H9 (cell line): ENCODE results near the gene HIVEP1. TPM values are rescaled to one million over a fixed set of nuclear protein-coding genes. Genes with fewer than 3 reads are reported as not detected.

Source experiments
- DNase-seq: peaks from one replicate; pipeline ENCODE4 v3.0.0-alpha.2; 2017
- H2AFZ ChIP-seq: one replicate; pipeline ENCODE4 v1.6.1; 2013; ENCODE audit warnings: mild to moderate bottlenecking, low read length, control low read depth, moderate library complexity
- H2AK5ac ChIP-seq: 2 replicates; pipeline ENCODE4 v1.6.1; 2013; ENCODE audit warnings: low read length, control low read depth, mixed read lengths; ENCODE audit not compliant: insufficient read length
- H2BK120ac ChIP-seq: one replicate; pipeline ENCODE4 v1.6.1; 2013; ENCODE audit warnings: low read depth, mild to moderate bottlenecking, low read length, control low read depth, inconsistent platforms; ENCODE audit not compliant: poor library complexity, severe bottlenecking
- H2BK12ac ChIP-seq: 2 replicates; pipeline ENCODE4 v1.6.1; 2013; ENCODE audit warnings: low read length, control low read depth, mixed read lengths, low read depth; ENCODE audit not compliant: insufficient read length
- H2BK15ac ChIP-seq: 2 replicates; pipeline ENCODE4 v1.6.1; 2013; ENCODE audit warnings: low read depth, low read length, control low read depth
- H2BK20ac ChIP-seq: one replicate; pipeline ENCODE4 v1.6.1; 2013; ENCODE audit warnings: low read depth, mild to moderate bottlenecking, low read length, control low read depth, inconsistent platforms; ENCODE audit not compliant: poor library complexity, severe bottlenecking
- H2BK5ac ChIP-seq: 2 replicates; pipeline ENCODE4 v1.6.1; 2013; ENCODE audit warnings: low read length, control low read depth, mixed read lengths; ENCODE audit not compliant: insufficient read length
- H3K14ac ChIP-seq: 2 replicates; pipeline ENCODE4 v1.6.1; 2013; ENCODE audit warnings: low read length, control low read depth; ENCODE audit not compliant: insufficient read depth
- H3K18ac ChIP-seq: 2 replicates; pipeline ENCODE4 v1.6.1; 2013; ENCODE audit warnings: low read depth, mild to moderate bottlenecking, mixed read lengths, low read length, control low read depth; ENCODE audit not compliant: insufficient read length
- H3K23ac ChIP-seq: 2 replicates; pipeline ENCODE4 v1.6.1; 2013; ENCODE audit warnings: low read length, control low read depth, mixed read lengths, low read depth; ENCODE audit not compliant: insufficient read length
- H3K23me2 ChIP-seq: 2 replicates; pipeline ENCODE4 v1.6.1; 2013; ENCODE audit warnings: low read depth, mild to moderate bottlenecking, mixed read lengths, low read length, control low read depth; ENCODE audit not compliant: insufficient read length, poor library complexity, severe bottlenecking
- H3K27ac ChIP-seq: 2 replicates; pipeline ENCODE4 v1.5.1; 2013; ENCODE audit warnings: low read length, control low read depth, mixed read lengths, low read depth; ENCODE audit not compliant: insufficient read length
- H3K27me3 ChIP-seq: 2 replicates; pipeline ENCODE4 v1.6.1; 2013; ENCODE audit warnings: low read length, control low read depth, inconsistent platforms; ENCODE audit not compliant: insufficient read depth
- H3K4ac ChIP-seq: 2 replicates; pipeline ENCODE4 v1.6.1; 2013; ENCODE audit warnings: low read depth, mild to moderate bottlenecking, control low read depth, inconsistent platforms, low read length, moderate library complexity
- H3K4me1 ChIP-seq: 2 replicates; pipeline ENCODE4 v1.6.1; 2013; ENCODE audit warnings: low read length, control low read depth, inconsistent platforms; ENCODE audit not compliant: insufficient read depth
- H3K4me2 ChIP-seq: 2 replicates; pipeline ENCODE4 v1.6.1; 2013; ENCODE audit warnings: low read length, control low read depth, mixed read lengths; ENCODE audit not compliant: insufficient read length, insufficient read depth
- H3K56ac ChIP-seq: 2 replicates; pipeline ENCODE4 v1.6.1; 2013; ENCODE audit warnings: low read depth, mild to moderate bottlenecking, mixed read lengths, low read length, control low read depth; ENCODE audit not compliant: insufficient read length
- H3K79me1 ChIP-seq: 2 replicates; pipeline ENCODE4 v1.6.1; 2013; ENCODE audit warnings: low read depth, mild to moderate bottlenecking, moderate library complexity, low read length, control low read depth, inconsistent platforms; ENCODE audit not compliant: insufficient read depth, poor library complexity, severe bottlenecking
- H3K79me2 ChIP-seq: 2 replicates; pipeline ENCODE4 v1.6.1; 2013; ENCODE audit warnings: low read length, control low read depth, inconsistent platforms; ENCODE audit not compliant: insufficient read depth
- H3K9ac ChIP-seq: 2 replicates; pipeline ENCODE4 v1.6.1; 2013; ENCODE audit warnings: low read length, control low read depth, mixed read lengths; ENCODE audit not compliant: insufficient read length; ENCODE audit errors: extremely low read depth
- H3K9me3 ChIP-seq: one replicate; pipeline ENCODE4 v1.6.1; 2013; ENCODE audit warnings: low read depth, low read length, inconsistent platforms; ENCODE audit not compliant: control insufficient read depth
- H3T11ph ChIP-seq: one replicate; pipeline ENCODE4 v1.6.1; 2013; ENCODE audit warnings: mild to moderate bottlenecking, low read length, control low read depth, inconsistent platforms
- H4K20me1 ChIP-seq: one replicate; pipeline ENCODE4 v1.6.1; 2013; ENCODE audit not compliant: control insufficient read depth, insufficient read length, insufficient read depth
- H4K5ac ChIP-seq: 2 replicates; pipeline ENCODE4 v1.6.1; 2013; ENCODE audit warnings: low read depth, mild to moderate bottlenecking, mixed read lengths, low read length, control low read depth; ENCODE audit not compliant: insufficient read length
- H4K8ac ChIP-seq: replicated peaks from 2 replicates; pipeline ENCODE4 v1.6.1; 2013; ENCODE audit warnings: low read length, control low read depth, mixed read lengths, low read depth; ENCODE audit not compliant: insufficient read length
- H4K91ac ChIP-seq: 2 replicates; pipeline ENCODE4 v1.6.1; 2013; ENCODE audit warnings: low read depth, mild to moderate bottlenecking, moderate library complexity, mixed read lengths, low read length, control low read depth; ENCODE audit not compliant: insufficient read length
- H3K27ac Mint-ChIP-seq, 3 experiments: 2 replicates in 2 of 3; 3 replicates in 1 of 3; pipeline ENCODE4 v1.8.0; 2020 to 2021; ENCODE audit warnings: mixed read lengths in 3 of 3, mild to moderate bottlenecking in 1 of 3, moderate library complexity in 1 of 3
- H3K27me3 Mint-ChIP-seq: 2 replicates; pipeline ENCODE4 v1.8.0; 2021; ENCODE audit warnings: low read depth, mild to moderate bottlenecking, moderate library complexity, mixed read lengths
- H3K36me3 Mint-ChIP-seq, 3 experiments: 2 replicates in 2 of 3; 3 replicates in 1 of 3; pipeline ENCODE4 v1.8.0; 2020 to 2021; ENCODE audit warnings: low read depth in 3 of 3, mixed read lengths in 3 of 3; ENCODE audit not compliant: insufficient read depth in 1 of 3
- H3K4me1 Mint-ChIP-seq, 2 experiments: 2 replicates each; pipeline ENCODE4 v1.8.0; 2020; ENCODE audit warnings: mixed read lengths in 2 of 2
- H3K4me3 Mint-ChIP-seq, 2 experiments: 2 replicates in 1 of 2; 3 replicates in 1 of 2; pipeline ENCODE4 v1.8.0; 2020 to 2021; ENCODE audit warnings: mild to moderate bottlenecking in 2 of 2, mixed read lengths in 2 of 2, moderate library complexity in 1 of 2
- H3K9me3 Mint-ChIP-seq, 2 experiments: 2 replicates in 1 of 2; 3 replicates in 1 of 2; pipeline ENCODE4 v1.8.0; 2020; ENCODE audit warnings: mild to moderate bottlenecking in 2 of 2, mixed read lengths in 2 of 2, moderate library complexity in 1 of 2
- CTCF ChIP-seq: fragments of 200-600 bp; sonication (generic); conservative IDR thresholded peaks from 3 replicates; pipeline ENCODE4 v1.8.0; 2021; ENCODE audit warnings: antibody characterized with exemption, mild to moderate bottlenecking
- WGBS: extraction: QIAGEN DNeasy Blood & Tissue Kit; methylation state at CpG from one replicate; pipeline ENCODE4 v1.1.7; 2013; ENCODE audit warnings: missing lambda C conversion rate, low lambda C conversion rate, mixed read lengths; ENCODE audit not compliant: insufficient read length; ENCODE audit errors: extremely low coverage; 5-methylcytosine and 5-hydroxymethylcytosine counted together
- total RNA-seq: library from RNA; stranded (reverse); gene quantifications from 2 replicates; pipeline ENCODE4 v1.2.1, GENCODE V29; 2021

The HIVEP1 gene
- total RNA-seq, 1 experiment from 2014 or later: 44.2 TPM

GRCh38 chr6:12132351-12133222, 120.5 kb downstream of the HIVEP1 start:
- Histone ChIP-seq H3K79me2 (no peaks in the 10 kb centered on the region), H2BK20ac (no peak overlapping the region), H3K27ac (no peak overlapping the region), H3K14ac (no peak overlapping the region), H2AK5ac (no peak overlapping the region), H3K9me3 (no peaks in the 10 kb centered on the region), H2BK5ac (no peak overlapping the region), H2BK15ac (no peak overlapping the region), H3K9ac (no peak overlapping the region), H2BK120ac (no peak overlapping the region), H3K4ac (no peak overlapping the region), H3K4me2 (no peak overlapping the region), H3K27me3 (no peaks in the 10 kb centered on the region), H3T11ph (no peak overlapping the region), H4K91ac (no peak overlapping the region), H3K4me1 (no peaks in the 10 kb centered on the region), H2AFZ (no peak overlapping the region), H3K23ac (no peak overlapping the region), H2BK12ac (no peak overlapping the region), H3K79me1 (no peaks in the 10 kb centered on the region), H3K56ac (no peak overlapping the region), H3K23me2 (no peaks in the 10 kb centered on the region), H3K18ac (no peak overlapping the region), H4K5ac (no peak overlapping the region), H4K20me1 (no peaks in the 10 kb centered on the region), H4K8ac (no peak overlapping the region)
- H3K36me3 Mint-ChIP-seq: peaks cover 24 to 34% (median 26%) of the 10 kb centered on the region in 3 experiments
- H3K27me3 Mint-ChIP-seq: no peaks in the 10 kb centered on the region
- H3K27ac Mint-ChIP-seq: no peak overlapping the region
- peaks cover 7% of the 10 kb centered on the region in 2 experiments for H3K4me1 Mint-ChIP-seq
- WGBS: no CpG with 5 or more reads among the region's 4 CpGs
- H3K9me3 Mint-ChIP-seq: no peaks in the 10 kb centered on the region; a peak in 1 of 5 replicates
- H3K4me3 Mint-ChIP-seq: no peak overlapping the region
- no peak for DNase-seq
- no peak for TF ChIP-seq CTCF
